Hepatocyte (in vitro differentiated cells): ENCODE measurements around the gene MAP7.

Source experiments
- CTCF ChIP-seq: fragments of 200-600 bp; sonication (generic); IDR thresholded peaks from 2 replicates; pipeline ENCODE4 v1.5.1; 2016; ENCODE audit warnings: antibody characterized with exemption, mild to moderate bottlenecking; ENCODE audit not compliant: poor library complexity
- EZH2 ChIP-seq: fragments of 200-600 bp; sonication (generic); IDR thresholded peaks from 2 replicates; pipeline ENCODE4 v1.6.1; 2016; ENCODE audit warnings: antibody characterized with exemption, mild to moderate bottlenecking, borderline replicate concordance
- EZH2phosphoT487 ChIP-seq: fragments of 200-600 bp; sonication (generic); IDR thresholded peaks from one replicate; pipeline ENCODE4 v1.6.1; 2018; ENCODE audit warnings: antibody characterized with exemption, mild to moderate bottlenecking, low read depth, moderate library complexity; ENCODE audit not compliant: unreplicated experiment, severe bottlenecking

DNA sequence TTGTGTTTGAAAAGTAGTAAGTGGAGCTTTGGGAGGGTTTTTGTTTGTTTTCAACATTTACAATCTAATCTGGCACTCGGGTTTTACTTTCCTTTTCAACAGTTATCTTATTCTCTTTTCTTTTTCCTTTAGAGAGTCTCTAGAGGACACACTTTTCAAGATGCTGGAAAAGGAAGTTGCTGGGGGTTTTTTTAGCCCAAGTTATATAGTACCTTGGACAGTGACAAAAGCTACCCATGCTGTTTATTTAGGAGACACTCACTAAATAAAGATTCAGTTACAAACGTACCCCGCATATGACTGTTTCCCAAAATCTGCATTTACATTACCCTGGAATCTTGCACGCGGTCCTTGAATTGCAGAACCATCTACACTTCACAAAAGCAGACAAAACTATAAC is 78.8 kb downstream of the MAP7 start:
- no peak for TF ChIP-seq CTCF
- no peak for TF ChIP-seq EZH2phosphoT487
- TF ChIP-seq EZH2, result no peak
